Loucy (cell line): Measurements from ENCODE around the gene TSHZ2.

Experiments
- EZH2phosphoT487 ChIP-seq: fragments of 200-600 bp; IDR thresholded peaks from 2 replicates; pipeline ENCODE4 v1.6.1; 2018; ENCODE audit warnings: antibody characterized with exemption, mild to moderate bottlenecking, moderate library complexity, borderline replicate concordance
- TF ChIP-seq, protein P1 (sequence below): fragments of 200-600 bp; sonication (generic); conservative IDR thresholded peaks from 2 replicates; pipeline ENCODE4 v1.5.1; 2014; ENCODE audit warnings: mild to moderate bottlenecking, antibody characterized with exemption, low read length

- TF ChIP-seq, protein P1, sequence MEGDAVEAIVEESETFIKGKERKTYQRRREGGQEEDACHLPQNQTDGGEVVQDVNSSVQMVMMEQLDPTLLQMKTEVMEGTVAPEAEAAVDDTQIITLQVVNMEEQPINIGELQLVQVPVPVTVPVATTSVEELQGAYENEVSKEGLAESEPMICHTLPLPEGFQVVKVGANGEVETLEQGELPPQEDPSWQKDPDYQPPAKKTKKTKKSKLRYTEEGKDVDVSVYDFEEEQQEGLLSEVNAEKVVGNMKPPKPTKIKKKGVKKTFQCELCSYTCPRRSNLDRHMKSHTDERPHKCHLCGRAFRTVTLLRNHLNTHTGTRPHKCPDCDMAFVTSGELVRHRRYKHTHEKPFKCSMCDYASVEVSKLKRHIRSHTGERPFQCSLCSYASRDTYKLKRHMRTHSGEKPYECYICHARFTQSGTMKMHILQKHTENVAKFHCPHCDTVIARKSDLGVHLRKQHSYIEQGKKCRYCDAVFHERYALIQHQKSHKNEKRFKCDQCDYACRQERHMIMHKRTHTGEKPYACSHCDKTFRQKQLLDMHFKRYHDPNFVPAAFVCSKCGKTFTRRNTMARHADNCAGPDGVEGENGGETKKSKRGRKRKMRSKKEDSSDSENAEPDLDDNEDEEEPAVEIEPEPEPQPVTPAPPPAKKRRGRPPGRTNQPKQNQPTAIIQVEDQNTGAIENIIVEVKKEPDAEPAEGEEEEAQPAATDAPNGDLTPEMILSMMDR: no peak
- TF ChIP-seq EZH2phosphoT487: no peak
Observed at GRCh38 chr20:53104884-53105283, 132.7 kb downstream of the TSHZ2 start.
